ENCODE measurements around the gene PLA2G4C. TPM values are rescaled to one million over a fixed set of nuclear protein-coding genes. Genes with fewer than 3 reads are reported as not detected.

PLA2G4C gene
- total RNA-seq, 1 donor from 2014 or later = 11.4 TPM

DNA sequence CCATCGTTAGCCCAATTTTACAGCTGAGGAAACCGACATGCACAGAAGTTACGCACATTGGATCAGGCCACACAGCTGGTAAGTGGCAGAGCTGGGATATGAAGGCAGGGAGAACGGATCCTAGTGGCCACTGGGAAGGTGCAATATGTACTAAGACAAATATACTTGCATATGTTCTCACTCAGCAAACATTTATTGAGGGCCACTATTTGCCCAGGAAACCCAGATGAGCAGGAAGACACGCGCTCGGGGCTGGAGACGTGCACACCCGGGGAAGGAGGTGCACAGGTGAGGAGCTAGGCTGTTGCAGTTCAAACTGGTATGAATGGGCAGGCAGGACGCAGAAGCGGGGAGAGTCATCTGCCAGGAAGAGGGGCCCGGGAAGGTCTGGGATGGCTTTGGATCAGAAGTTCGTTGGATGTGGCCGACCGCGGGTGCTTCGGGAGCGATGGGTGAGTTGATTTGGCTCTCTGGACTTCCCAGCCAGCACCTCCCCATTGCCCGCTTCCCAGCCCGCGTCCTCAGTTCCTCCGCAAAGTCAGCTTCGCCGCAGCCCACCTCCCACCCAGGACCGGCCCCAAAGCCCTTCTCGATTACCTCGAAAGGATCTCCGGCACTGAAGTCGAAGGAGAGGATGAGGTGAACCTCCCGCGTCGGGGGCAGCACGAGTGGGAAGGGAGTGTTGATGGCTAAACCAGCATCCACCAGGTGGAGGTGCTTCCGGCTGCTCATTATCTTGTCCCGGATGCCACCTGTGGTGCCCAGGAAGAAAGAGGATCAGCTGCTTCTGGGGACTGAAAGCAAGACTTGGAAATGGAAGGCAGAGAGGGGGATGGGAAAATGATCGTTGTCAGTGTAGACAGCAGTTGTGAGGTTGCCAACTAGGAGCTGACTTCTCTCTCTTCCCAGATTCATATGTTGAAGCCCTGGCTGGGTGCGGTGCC lies 48.9 kb downstream of the PLA2G4C start:
- FAIRE-seq (no peak), DNase-seq (ENCODE audit: low spot score in 2 of 2) (no peak)

DNA sequence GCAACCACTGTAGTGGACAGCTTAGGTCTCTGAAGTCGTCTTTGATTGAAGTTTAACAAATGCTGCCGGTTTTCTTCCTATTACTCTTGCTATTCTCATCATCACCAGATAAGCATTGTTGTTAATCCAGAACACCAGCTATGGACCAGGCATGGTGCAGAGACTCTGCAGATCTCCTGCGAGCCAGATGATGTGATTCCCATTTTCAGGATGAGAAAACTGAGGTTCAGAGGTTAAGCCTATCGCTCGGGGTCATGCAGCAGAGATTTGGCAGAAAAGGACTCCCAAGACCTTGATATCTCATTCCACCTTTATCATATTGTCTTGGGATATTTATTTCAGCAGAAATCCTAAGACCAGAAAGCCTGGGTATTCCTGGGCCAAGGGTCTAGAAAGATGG lies 50.2 kb downstream of the PLA2G4C start:
- FAIRE-seq (no peak), DNase-seq (ENCODE audit: low spot score in 2 of 2) (no peak)

DNA sequence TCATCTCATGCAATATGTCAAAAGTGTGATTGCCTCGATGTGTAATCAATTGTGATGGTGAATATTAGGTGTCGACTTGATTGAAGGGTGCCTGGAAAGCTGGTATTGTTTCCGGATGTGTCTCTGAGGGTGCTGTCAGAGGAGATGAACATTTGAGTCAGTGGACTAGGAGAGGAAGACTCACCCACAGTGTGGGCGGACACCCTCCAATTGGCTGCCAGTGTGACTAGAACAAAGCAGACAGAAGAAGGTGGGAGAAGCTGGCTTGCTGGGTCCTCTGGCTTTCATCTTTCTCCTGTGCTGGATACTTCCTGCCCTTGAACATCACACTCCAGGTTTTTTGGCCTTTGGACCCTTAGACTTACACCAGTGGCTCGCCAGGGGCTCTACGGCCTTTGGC lies 51.3 kb downstream of the PLA2G4C start:
- DNase-seq (ENCODE audit: low spot score in 2 of 2) (no peak), FAIRE-seq (no peak)

DNA sequence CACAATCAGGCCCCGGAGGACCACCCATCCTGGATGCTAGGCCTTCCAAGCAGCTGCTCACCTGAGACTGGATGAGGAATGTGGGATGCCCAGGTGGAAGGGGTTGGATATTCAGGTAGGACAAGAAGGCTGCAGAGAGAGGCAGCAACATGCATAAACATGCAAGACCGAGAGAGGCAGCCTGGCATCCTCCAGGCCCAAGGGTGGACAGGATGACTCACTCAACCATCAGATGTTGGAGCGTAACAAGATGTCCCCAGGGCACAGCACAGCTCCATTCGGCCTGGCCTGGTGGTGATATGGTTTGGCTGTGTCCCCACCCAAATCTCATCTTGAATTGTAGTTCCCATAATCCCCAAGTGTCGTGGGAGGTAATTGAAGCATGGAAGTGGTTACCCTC lies 56.8 kb downstream of the PLA2G4C start:
- FAIRE-seq (no peak), DNase-seq (ENCODE audit: low spot score in 2 of 2) (no peak)

DNA sequence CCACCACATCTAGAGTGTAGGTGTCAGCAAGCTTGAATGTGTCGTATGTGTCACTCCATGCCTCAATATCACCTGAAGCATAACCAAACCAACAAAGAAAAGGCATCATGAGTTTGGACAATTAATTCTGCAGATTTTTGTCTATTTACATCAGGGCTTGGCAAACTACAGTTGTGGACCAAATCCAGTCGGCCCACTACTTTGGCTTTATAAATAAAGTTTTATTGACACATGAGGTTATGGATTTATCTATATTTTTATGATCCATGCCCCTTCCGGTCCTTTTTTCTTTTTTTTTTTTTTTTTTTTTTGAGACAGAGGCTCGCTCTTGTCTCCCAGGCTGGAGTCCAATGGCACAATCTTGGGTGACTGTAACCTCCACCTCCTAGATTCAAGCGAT lies 57.5 kb downstream of the PLA2G4C start:
- no peak for FAIRE-seq

DNA sequence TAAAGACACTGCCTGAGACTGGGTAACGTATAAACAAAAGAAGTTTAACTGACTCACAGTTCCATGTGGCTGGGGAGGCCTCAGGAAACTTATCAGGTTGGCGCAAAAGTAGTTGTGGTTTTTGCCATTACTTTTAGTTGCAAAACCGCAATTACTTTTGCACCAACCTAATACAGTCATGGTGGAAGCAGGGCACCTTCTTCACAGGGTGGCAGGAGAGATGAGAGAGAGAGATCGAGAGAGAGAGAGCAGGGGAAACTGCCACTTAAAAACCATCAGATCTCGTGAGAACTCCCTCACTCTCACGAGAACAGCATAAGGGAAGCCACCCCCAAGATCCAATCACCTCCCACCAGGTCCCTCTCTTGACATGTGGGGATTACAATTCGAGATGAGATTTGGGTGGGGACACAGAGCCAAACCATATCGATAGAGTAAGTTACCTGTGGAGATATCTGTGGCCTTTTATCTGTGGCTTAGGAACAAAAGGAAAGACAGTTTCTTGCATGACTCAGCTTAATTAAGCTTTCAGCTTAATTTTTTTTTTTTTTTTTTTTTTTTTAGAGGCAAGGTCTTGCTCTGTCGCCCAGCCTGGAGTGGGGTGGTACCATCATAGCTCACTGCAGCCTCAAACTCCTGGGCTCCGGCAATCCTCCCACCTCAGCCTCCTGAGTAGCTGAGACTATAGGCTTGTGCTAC lies 59.1 kb downstream of the PLA2G4C start:
- DNase-seq (ENCODE audit: low spot score in 2 of 2) (no peak), FAIRE-seq (no peak)

More for the DNA sequence above, 57.5 kb downstream of the PLA2G4C start:
- DNase-seq (ENCODE audit: low spot score in 2 of 2) = no peak

DNA sequence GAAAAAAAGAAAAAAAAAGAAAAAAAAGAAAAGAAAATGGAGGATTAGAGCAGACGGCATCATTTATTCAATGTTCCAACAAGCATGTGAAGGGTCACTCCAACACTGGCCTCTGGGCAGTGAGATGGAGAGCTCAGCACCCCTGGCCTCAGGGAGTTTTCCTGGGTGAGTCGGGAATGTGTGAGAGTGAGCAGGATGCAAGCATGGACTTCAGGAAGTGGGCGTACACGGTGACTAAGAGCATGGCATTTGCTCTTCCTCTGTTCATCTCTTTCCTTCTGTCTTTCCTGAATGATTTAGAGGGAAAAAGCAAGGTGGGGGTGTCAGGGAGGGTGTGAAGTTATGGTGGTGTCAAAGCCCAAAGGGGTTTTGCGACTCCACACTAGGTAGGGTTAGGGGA lies 66.1 kb downstream of the PLA2G4C start:
- FAIRE-seq = no peak

DNA sequence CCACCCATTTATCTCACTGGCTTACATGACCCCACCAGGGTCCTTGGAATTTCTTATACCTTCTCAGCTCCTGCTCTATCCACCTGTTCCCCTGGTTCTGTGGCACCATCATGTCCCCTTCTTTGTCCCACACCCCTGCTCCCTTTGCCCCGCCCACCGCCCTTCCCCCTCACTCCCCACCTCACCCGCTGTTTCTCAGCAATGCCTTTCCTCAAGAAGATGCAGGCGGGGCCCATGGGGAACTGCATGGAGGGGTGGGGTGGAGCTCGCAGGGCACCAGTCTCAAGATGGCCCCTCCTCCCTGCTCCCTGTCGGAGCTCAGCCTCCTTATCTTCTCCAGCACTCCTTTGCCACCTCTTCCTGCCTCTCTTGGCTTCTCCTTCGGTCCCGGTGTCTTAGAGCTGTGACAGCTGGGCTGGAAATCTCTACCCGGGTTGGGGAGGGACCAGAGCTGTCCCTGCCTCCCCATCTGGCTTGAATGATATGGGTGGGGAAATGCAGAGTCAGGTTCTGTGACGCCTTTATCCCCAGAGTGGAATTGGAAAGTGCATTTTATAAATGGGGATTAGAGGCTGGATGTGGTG lies 66.8 kb downstream of the PLA2G4C start, which contains the start of gene CABP5:
Gene CABP5, minus strand, starts transcription at position 405 of the 584 bp plus-strand sequence. Its CDS starts 157 bp downstream, at position 248.
- FAIRE-seq (no peak), DNase-seq (ENCODE audit: low spot score in 2 of 2) (no peak)

More for the DNA sequence above, 66.1 kb downstream of the PLA2G4C start:
- no peak for DNase-seq (ENCODE audit: low spot score in 2 of 2)

DNA sequence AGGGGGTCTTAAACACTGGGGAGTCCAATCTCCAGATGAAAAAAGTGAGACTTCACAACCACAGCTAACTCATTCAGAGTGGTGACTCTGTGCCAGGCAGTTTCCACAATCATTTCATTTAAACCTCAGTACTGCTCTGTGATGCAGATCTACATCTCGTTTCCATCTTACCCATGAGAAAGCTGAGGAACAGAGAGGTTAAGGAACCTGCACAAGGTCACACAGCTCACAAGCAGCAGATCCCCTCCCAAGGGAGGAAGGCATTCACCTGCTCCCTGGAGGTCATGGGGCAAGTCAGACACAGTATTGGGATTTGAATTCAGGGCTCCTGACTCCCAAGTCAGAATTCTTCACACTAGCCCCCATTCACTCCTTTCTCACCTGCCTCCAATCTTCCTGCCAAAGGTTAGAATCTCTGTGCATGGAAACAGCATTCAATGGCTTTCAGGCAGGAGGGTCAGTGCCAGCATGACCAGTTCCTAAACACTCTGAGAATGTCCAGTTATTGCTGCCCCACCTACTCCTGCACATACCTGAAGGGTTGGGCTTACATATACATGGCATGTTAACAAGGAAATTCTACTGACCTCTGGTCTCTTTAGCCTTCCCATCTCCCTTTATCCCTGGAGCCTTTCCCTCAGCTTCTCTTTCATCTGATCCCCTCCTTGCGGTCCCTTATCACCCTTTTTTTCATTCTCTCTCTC lies 68.6 kb downstream of the PLA2G4C start:
- no peak for DNase-seq (ENCODE audit: low spot score in 2 of 2)
- no peak for FAIRE-seq

DNA sequence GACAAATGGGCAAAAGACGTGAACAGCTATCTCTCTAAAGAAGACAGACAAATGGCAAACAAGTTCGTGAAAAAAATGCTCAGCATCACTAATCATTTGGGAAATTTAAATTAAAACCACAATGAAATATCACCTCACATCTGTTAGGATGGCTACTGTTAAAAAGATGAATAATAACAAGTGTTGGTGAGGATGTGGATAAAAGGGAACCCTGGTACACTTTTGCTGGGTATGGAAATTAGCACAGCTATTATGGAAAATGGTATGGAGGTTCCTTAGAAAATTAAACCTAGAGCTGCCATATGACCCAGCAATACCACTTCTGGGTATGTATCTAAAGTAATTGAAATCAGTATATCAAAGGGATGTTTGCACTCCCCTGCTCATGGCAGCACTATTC lies 73.9 kb downstream of the PLA2G4C start:
- no peak for DNase-seq (ENCODE audit: low spot score in 2 of 2)
- FAIRE-seq = no peak

DNA sequence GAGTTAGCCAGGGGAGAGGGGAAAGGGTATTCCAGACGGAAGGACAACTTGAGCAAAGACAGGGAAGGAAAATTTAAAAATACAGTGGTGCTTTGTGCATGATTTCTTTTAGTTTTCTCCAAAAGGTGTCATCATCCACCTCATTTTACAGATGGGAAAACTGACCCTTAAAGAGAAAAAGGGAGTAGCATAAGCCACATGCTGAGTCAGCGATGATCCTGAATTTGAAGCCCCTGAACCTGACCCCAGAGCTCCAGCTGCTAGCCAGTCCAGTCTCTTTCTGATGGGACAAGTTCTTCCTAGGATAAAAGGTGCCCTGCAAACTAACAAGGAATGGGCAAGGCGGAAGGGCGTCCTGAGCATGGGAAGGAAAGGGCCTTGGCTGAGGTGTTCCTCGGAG lies 77.0 kb downstream of the PLA2G4C start:
- FAIRE-seq (no peak), DNase-seq (ENCODE audit: low spot score in 2 of 2) (no peak)

DNA sequence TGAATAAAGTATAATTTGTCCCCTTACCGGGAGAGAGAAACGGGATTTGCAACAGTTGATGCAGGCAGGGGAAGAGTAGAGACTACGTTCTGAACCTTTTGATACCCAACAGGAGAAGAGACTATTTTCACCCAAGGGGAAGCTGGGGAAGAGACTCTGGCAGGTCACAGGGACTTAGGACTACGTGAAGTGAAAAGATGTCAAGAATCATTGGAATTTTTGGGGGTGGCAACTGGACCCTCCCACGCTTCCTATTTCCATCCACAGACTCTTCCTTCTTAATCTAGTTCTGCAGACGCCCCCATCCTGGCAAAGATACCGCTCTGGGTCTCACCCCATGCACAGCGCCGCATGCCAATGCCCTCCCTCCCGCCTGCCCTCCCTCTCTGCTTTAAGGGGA lies 80.5 kb downstream of the PLA2G4C start:
- no peak for DNase-seq (ENCODE audit: low spot score in 2 of 2)
- FAIRE-seq = no peak

DNA sequence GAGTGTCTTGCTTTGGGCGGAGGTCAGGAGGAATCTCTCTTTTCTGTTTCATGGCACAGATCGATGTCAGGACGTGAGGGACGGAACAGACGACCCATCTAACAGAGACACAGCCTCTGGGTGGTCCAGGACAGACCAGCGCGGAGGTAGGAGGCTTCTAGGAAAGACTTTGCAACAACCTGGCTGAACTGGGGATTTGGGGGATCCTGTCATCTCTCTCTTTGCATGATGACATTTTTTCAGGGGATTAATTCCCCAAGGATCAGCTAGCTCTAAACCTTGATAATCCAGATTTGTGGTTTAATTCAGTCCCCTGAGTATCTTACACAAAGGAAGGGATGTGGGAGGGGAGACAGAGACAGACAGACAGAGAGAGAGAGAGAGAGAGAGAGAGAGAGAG lies 81.2 kb downstream of the PLA2G4C start:
- DNase-seq (ENCODE audit: low spot score in 2 of 2) = no peak
- FAIRE-seq = no peak

DNA sequence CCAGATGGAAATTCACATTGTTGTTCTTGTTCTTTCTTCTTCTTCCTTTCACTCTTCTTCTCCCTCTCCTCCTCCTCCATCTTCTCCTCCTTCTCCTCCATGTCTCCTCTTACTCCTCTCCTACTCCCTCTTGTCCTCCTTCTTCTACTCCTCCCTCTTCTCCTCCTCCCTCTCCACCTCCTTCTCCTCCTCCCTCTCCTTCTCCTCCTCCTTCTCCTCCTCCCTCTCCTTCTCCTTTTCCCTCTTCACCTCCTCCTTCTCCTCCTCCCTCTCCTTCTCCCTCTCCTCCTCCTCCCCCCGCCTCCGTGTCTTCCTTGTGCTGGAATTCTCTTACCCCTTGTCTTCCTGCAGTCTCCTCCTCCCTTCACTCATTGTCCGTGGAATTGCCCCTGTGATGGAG lies 85.1 kb downstream of the PLA2G4C start:
- no peak for FAIRE-seq
- DNase-seq (ENCODE audit: low spot score in 2 of 2) = no peak

DNA sequence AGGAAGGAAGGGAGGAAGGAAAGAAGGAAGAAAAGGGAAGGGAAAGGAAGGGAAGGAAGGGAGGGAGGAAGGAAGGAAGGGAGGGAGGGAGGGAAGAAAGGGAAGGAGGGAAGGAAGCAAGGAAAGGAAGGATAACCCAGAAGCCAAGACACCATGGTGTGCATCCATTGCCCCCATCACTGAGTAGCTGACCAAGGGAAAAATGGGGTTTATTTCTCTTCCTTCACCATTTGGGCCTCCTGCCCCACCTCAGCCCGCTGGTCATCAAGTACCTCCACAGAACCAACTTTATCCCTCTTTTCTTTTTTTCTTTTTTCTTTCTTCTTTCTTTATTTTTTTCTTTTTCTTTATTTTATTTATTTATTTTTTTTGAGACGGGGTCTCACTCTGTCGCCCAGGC lies 87.1 kb downstream of the PLA2G4C start:
- DNase-seq (ENCODE audit: low spot score in 2 of 2) (no peak), FAIRE-seq (no peak)

DNA sequence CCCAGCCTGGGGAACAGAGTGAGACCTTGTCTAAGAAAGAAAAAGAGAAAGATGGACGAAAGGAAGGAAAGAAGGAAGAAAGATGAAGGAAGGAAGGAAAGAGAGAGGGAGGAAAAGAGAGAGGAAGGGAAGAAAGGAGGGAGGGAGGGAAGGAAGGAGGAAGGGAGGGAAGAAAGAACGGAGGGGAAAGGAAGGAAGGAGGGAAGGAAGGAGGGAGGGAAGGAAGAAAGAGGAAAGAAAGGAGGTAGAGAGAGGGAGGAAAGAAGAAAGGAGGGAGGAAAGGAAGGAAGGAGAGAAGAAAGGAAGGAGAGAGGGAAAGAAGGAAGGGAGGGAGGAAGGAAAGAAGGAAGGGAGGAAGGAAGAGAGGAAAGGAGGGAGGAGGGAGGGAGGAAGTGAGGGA lies 87.6 kb downstream of the PLA2G4C start:
- no peak for FAIRE-seq
- no peak for DNase-seq (ENCODE audit: low spot score in 2 of 2)

DNA sequence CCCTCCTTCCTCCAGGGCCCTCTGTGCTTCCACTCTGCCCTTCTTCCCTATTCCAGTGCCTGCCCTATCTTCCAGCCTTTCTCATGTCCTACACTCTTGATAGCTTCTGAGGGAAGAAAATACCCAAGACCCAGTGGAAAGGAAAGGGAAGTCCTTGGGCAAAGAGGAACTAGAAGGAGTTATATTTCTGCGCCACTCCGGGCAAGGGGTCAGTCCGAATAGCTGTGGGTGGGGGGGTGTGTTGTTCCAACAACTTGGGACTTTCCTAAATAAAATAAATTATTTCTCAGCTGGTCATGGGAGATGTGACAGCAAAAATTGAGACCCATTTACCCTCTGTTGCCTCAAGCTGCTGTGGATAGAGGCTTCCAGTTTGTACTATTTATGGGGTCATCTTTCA lies 89.9 kb downstream of the PLA2G4C start:
- DNase-seq (ENCODE audit: low spot score in 2 of 2) (no peak), FAIRE-seq (no peak)

DNA sequence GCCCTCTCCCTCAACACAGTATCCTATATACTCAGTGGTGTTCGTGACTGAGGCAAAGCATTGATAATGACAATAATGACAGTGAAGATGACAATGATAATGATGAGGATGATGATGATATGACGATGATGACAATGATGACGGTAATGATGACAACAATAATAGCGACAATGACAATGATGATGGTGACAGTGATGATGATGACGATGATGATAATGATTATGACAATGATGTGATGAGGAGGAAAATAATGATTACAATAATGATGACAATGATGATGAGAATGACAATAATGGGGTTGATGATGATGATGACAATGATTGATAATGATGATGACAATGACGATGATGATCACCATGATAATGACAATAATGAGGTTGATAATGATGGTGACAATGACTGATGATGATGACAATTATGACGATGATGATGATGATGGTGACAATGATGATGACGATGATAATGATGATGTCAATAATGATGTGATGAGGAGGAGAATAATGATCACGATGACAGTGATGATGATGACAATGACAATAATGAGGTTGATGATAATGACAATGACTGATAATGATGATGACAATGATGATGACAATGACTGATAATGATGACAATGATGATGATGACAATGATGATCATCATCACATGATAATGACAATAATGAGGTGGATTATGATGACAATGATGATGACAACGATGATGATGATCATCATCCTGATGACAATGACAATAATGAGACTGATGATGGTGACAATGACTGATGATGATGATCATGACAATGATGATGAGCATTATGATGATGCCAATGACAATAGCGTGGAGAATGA lies 99.5 kb downstream of the PLA2G4C start:
- DNase-seq (ENCODE audit: low spot score in 2 of 2) = no peak
- no peak for FAIRE-seq

DNA sequence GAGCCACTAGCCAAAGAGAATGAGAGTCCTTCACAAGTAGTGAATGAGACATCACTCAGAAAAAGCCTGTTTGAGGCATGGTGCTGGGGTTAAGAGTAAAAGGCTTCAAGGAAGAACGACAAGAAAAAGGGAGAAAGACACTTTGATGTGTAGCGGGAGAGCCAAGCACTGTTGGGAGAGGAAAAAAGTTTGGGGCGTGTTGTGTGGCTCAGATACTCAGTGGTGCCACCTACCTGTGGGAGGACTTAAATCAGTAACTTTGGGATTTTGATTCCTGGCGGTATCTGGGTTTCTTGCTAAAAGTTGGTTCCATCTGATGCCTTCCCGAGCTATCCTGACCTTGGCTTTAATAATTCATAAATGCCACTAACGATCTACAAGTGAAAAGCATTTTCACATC lies 103.9 kb downstream of the PLA2G4C start:
- FAIRE-seq (no peak), DNase-seq (ENCODE audit: low spot score in 2 of 2) (no peak)

DNA sequence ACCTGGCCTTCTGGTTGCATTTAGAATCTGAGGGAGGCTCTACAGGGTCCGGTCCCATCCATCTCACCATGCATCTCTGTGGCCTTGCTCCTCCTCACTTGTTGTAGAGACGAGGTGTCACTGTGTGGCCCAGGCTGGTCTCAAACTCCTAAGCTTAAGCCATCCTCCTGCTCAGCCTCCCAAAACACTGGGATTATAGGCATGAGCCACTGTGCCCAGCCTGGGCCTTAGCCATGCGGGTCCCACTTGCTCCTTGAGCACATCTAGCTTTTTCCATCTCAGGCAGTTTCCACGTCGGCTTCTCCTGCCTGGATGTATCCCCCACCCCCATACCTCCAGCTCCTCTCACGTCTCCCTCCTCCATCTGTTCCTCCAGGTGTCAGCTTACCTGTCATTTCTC lies 106.4 kb downstream of the PLA2G4C start:
- FAIRE-seq (no peak), DNase-seq (ENCODE audit: low spot score in 2 of 2) (no peak)

All from frontal cortex (tissue), 4 donors.